ENCODE measurements around the gene LHPP.

Gene LHPP

DNA sequence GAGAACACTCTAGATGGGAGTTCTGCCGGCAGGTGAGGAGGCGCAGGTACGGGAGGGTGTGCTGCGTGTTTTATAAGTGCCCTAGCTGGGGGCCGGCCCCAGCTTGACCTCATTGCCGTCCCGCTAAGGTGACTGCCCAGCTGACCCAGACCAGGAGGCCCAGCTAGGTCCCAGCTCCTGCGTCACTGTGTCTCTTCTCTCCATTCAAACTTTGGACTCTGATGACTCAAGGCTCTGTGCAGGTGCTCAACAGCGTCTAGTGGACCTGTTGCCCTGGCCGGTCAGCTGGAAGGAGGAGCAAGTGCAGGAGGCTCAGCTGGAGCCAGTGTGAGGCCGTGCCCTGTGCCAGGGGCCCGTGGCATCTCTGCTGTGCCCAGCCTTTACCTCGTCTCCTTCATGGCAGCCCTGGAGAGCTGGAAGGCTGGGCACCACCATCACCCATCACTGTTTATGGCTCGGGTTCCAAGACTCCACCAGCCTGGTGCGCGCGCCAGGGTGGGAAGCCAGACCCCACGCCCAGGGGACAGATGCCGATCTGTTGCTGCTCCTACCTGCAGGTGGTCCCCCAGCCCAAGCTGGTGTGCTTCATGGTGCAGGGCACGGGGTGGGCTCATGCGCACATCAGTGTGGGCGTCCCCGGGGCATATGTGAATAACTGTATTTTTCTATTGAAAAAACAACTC, 14.6 kb downstream of the LHPP start:
- TF ChIP-seq, protein P1, sequence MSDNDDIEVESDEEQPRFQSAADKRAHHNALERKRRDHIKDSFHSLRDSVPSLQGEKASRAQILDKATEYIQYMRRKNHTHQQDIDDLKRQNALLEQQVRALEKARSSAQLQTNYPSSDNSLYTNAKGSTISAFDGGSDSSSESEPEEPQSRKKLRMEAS (IDR thresholded peaks at IDR 0.05; ENCODE audit: low read depth, low read length): no peak
- TF ChIP-seq, protein P2, sequence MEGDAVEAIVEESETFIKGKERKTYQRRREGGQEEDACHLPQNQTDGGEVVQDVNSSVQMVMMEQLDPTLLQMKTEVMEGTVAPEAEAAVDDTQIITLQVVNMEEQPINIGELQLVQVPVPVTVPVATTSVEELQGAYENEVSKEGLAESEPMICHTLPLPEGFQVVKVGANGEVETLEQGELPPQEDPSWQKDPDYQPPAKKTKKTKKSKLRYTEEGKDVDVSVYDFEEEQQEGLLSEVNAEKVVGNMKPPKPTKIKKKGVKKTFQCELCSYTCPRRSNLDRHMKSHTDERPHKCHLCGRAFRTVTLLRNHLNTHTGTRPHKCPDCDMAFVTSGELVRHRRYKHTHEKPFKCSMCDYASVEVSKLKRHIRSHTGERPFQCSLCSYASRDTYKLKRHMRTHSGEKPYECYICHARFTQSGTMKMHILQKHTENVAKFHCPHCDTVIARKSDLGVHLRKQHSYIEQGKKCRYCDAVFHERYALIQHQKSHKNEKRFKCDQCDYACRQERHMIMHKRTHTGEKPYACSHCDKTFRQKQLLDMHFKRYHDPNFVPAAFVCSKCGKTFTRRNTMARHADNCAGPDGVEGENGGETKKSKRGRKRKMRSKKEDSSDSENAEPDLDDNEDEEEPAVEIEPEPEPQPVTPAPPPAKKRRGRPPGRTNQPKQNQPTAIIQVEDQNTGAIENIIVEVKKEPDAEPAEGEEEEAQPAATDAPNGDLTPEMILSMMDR (IDR thresholded peaks at IDR 0.05; ENCODE audit: low read depth, low read length): no peak
- no peak for TF ChIP-seq MYC (IDR thresholded peaks at IDR 0.05; ENCODE audit: low read depth, low read length)
- no peak for TF ChIP-seq POLR2A (IDR thresholded peaks at IDR 0.05; ENCODE audit: extremely low read depth, insufficient read length)
- H3K4me3 ChIP-seq (ENCODE audit: low read depth, low read length): no peak overlapping the region
- no peak for DNase-seq (ENCODE audit: low read depth)

DNA sequence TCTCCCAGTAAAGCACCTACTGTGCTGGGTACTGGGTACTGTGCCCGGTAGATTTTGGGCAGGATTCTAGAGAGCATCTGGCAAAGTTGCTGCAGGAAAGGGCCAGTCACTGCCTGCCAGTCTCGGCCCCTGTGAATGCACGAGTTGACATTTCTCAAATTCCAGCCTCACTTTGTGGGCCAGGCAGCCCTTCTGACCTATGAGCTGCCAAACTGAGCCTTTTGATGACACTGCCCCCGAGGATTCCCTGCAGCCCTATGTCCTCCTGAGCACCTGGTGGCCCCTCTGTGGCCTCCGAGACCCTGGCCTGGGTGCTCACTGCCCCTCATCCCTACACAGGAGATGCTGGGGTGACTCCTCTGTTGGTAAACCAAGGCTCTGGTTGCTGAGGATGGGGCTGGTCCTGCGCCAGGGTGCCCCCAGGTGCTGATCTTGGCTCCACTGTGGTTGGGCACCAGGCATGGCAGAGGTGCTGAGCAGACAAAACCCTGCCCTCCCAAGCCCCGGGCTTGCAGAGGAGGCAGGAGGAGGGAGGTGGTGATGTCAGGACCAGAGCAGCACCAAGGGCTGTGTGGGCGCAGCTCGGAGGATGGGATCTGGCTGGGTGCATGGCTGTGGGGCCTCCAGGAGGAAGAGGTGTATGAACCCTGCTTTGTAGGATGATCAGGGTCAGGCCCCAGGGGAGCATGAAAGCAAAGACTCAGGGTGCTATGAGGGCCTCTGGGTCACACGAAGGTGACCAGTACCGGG, 16.2 kb downstream of the LHPP start:
- TF ChIP-seq, protein P1 (IDR thresholded peaks at IDR 0.05; ENCODE audit: low read depth, low read length): no peak
- TF ChIP-seq POLR2A (IDR thresholded peaks at IDR 0.05; ENCODE audit: extremely low read depth, insufficient read length) (no peak), MYC (IDR thresholded peaks at IDR 0.05; ENCODE audit: low read depth, low read length) (no peak)
- TF ChIP-seq, protein P2 (IDR thresholded peaks at IDR 0.05; ENCODE audit: low read depth, low read length): no peak
- H3K4me3 ChIP-seq (ENCODE audit: low read depth, low read length): no peak overlapping the region
- no peak for DNase-seq (ENCODE audit: low read depth)

DNA sequence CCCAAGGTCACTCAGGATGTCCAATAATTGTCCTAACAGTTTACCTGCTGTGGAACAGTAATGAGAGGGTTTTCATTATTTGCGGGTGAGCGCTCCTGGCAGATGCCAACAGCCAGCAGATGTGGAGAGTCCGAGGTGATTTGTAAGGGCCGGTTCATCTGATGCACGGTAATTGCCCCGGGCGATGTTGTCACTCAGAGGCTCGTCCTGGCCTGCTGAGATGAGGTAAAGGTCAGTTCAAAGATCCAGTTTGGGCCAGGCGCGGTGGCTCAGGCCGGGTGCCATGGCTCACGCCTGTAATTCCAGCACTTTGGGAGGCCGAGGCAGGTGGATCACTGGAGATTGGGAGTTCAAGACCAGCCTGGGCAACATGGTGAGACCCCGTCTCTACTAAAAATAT, 16.9 kb downstream of the LHPP start:
- DNase-seq (ENCODE audit: low read depth): no peak
- no peak for TF ChIP-seq POLR2A (IDR thresholded peaks at IDR 0.05; ENCODE audit: extremely low read depth, insufficient read length)
- TF ChIP-seq, protein P2 (IDR thresholded peaks at IDR 0.05; ENCODE audit: low read depth, low read length): no peak
- TF ChIP-seq MYC (IDR thresholded peaks at IDR 0.05; ENCODE audit: low read depth, low read length): no peak
- no peak overlapping the region for H3K4me3 ChIP-seq (ENCODE audit: low read depth, low read length)

DNA sequence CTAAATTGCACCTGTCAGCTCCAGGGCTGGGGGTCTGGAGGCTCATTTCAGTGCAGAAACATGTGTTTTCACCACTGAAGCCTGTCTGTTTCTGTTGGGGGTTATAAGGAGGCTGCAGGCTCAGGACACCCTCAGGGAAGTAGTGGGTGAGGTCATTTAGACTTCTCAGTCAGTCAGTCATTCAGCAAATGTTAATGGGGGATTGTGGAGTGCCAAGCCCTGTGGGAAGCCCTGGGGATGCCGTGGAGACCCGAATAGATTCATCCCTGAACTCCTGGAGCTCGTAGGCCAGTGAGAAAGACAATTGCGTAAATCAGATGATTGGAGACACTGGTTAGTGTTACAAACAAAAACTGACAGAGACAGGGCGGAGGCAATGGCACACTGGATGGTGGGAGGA, 19.2 kb downstream of the LHPP start:
- H3K4me3 ChIP-seq (ENCODE audit: low read depth, low read length): no peak overlapping the region
- TF ChIP-seq, protein P2 (IDR thresholded peaks at IDR 0.05; ENCODE audit: low read depth, low read length): no peak
- TF ChIP-seq POLR2A (IDR thresholded peaks at IDR 0.05; ENCODE audit: extremely low read depth, insufficient read length) (no peak), MYC (IDR thresholded peaks at IDR 0.05; ENCODE audit: low read depth, low read length) (no peak)
- TF ChIP-seq, protein P1 (IDR thresholded peaks at IDR 0.05; ENCODE audit: low read depth, low read length): no peak
- no peak for DNase-seq (ENCODE audit: low read depth)

DNA sequence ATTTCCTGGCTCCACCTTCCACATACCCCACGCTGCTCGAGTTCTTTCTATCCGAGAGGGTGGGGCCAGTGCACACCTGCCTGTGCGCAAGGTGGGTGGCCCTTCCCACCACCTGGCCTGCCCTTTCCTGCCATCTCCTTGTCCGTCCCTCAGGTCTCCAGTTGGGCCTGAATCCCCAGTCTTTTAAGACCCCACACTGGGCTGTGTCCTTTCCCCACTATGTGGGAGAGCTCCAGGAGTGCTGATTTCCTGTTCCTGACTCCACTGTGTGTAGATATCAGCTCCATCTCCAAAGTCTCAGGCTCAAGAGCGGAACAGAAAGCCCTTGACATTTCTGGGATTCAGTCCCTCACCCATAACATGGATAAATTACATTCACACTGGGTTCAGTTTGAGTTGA, 20.1 kb downstream of the LHPP start:
- TF ChIP-seq, protein P2 (IDR thresholded peaks at IDR 0.05; ENCODE audit: low read depth, low read length): no peak
- no peak for TF ChIP-seq POLR2A (IDR thresholded peaks at IDR 0.05; ENCODE audit: extremely low read depth, insufficient read length)
- TF ChIP-seq, protein P1 (IDR thresholded peaks at IDR 0.05; ENCODE audit: low read depth, low read length): no peak
- TF ChIP-seq MYC (IDR thresholded peaks at IDR 0.05; ENCODE audit: low read depth, low read length): no peak
- H3K4me3 ChIP-seq (ENCODE audit: low read depth, low read length): no peak overlapping the region
- DNase-seq (ENCODE audit: low read depth): no peak

All from NB4 (cell line).